CD4-positive, alpha-beta T cell treated with Interleukin-4 for 4 hours (primary cell): ENCODE results near the gene PGAP3.
A peak's percentile ranks its signal among the peaks of the same experiment; 100 is the strongest.
"Not testable (repeated sequence)": the region's sequence is repeated elsewhere in the genome, so short reads cannot be mapped to it uniquely, and the experiment has no call there.

Experiments used
- DNase-seq: peaks from one replicate; pipeline ENCODE4 v3.0.0-alpha.2; 2020

PGAP3 gene, protein sequence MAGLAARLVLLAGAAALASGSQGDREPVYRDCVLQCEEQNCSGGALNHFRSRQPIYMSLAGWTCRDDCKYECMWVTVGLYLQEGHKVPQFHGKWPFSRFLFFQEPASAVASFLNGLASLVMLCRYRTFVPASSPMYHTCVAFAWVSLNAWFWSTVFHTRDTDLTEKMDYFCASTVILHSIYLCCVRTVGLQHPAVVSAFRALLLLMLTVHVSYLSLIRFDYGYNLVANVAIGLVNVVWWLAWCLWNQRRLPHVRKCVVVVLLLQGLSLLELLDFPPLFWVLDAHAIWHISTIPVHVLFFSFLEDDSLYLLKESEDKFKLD

GRCh38 chr17:39687546-39688474 is at the start of gene PGAP3:
Gene PGAP3, minus strand, starts transcription at chr17:39688057. Its CDS starts 43 bp downstream, at chr17:39688014.
- peak; percentile 83 for DNase-seq

- DNase-seq, result no peak
These were observed 49.4 kb upstream of the PGAP3 start for GRCh38 chr17:39737206-39737759.

- DNase-seq, result no peak
These were observed 48.7 kb upstream of the PGAP3 start for GRCh38 chr17:39736319-39737165.

DNA sequence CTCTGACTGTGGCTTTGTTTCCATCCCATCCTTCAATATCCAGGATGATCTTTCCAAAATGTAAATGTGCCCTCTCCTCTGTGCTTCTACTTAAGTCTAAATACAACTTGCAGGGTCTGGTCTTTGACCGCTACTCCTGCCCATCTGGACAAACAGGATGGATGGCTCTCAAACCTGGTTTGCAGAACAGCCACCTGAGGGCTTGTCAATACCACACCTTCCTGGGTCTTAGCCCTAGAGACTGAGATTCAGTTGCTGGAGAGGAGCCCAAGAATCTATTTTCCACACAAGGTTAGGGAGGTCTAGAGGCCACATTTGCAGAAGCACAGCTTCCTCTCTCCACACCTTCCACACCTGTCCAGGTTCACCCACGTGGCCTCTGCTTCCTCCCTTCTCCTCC is 48.0 kb upstream of the PGAP3 start:
- DNase-seq, result no peak

DNA sequence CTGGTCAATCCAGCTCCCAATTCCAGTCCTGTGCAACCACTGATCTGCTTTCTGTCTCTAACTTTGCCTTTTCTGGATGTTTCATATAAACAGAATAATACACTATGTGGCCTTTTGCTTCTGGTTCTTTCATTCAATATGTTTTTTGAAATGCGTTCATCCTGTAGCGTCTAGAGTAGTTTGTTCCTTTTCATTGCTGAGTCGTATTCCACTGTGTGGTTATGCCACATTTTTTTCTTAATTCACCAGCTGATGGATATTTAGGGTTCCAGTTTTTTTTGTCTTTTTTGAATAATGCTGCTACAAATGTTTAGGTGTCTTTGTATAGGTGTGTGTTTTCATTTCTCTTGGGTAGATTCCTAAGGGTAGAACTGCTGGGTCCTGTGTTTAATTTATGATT is 44.7 kb upstream of the PGAP3 start:
- DNase-seq, result no peak

DNA sequence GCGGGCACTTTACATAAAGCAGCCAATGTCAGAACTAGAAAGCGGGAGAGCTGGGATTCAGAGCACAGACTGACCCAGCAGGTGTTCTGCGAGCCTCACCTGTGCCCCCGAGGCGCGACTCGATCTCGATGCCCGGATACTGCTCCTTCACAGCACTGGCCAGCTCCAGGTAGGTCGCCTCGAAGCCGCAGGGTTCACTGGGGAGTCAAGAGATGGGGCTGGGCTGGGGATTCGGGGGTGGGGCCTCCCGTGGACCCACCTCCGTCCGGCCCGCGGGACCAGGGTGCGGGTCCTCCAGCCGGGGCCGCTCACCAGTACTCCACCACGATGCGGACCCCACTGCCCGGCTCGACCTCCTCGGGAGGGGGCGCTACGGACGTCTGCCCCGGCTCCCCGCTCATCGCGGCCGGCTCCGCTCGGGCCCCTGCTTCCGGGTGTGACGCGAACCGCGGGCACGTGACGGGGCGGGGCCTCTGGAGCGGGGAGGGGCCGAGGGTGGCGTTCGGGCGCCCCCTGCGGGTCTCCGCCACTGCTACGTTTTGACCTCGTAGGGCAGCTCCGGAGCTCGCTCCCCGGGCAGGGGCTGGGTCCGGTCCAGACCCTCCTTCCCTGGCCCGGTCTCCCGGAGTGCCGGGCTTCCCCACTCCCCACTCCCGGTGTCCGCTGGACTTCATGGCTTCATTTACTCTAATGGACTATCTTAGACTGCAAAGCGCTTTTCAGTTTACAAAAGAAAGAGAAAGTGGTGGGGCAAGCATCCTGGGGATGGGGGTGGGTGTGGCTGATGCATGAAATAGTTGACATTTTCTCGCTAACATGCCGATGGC is 42.5 kb upstream of the PGAP3 start, which contains the start of gene MIEN1:
TSS of gene MIEN1 (minus strand) at position 438 of the 827 bp plus-strand sequence. CDS start at position 401, 37 bp downstream.
- peak; percentile 86 for DNase-seq

- DNase-seq, result no peak
These were observed 41.5 kb upstream of the PGAP3 start for GRCh38 chr17:39729280-39729851.

DNA sequence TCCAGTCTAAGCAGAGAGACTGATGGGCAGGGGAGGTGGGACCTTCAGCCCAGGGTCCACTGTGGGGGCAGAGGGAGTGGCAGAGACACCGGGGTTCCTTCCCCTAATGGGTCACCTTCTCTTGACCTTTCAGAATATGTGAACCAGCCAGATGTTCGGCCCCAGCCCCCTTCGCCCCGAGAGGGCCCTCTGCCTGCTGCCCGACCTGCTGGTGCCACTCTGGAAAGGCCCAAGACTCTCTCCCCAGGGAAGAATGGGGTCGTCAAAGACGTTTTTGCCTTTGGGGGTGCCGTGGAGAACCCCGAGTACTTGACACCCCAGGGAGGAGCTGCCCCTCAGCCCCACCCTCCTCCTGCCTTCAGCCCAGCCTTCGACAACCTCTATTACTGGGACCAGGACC is 39.7 kb upstream of the PGAP3 start:
- no peak for DNase-seq

- DNase-seq, result no peak
These were observed 38.8 kb upstream of the PGAP3 start for GRCh38 chr17:39726617-39727016.

- DNase-seq, result not testable (repeated sequence)
These were observed 38.1 kb upstream of the PGAP3 start for GRCh38 chr17:39725923-39726322.

- DNase-seq, result no peak
These were observed 36.9 kb upstream of the PGAP3 start for GRCh38 chr17:39724731-39725130.

DNA sequence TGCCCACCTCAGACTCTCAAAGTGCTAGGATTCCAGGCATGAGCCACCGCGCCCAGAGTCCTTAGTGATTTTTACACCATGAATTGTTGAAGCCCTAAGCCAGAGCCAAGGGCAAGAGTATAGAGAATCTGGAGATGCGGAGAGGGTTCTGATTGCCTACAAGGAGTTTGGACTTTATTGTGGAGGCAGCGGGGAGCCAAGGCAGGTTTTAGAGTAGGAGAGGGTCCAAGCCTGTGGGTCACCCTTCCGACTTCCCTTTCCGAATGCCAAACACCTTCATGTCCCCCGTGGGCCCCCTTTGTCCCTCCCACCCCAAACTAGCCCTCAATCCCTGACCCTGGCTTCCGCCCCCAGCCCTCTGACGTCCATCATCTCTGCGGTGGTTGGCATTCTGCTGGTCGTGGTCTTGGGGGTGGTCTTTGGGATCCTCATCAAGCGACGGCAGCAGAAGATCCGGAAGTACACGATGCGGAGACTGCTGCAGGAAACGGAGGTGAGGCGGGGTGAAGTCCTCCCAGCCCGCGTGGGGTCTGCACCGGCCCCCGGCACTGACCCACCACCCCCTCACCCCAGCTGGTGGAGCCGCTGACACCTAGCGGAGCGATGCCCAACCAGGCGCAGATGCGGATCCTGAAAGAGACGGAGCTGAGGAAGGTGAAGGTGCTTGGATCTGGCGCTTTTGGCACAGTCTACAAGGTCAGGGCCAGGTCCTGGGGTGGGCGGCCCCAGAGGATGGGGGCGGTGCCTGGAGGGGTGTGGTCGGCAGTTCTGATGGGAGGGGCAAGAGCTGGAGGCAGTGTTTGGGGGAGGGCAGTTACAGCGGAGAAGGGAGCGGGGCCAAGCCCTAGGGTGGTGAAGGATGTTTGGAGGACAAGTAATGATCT is 35.4 kb upstream of the PGAP3 start:
- no peak for DNase-seq

DNA sequence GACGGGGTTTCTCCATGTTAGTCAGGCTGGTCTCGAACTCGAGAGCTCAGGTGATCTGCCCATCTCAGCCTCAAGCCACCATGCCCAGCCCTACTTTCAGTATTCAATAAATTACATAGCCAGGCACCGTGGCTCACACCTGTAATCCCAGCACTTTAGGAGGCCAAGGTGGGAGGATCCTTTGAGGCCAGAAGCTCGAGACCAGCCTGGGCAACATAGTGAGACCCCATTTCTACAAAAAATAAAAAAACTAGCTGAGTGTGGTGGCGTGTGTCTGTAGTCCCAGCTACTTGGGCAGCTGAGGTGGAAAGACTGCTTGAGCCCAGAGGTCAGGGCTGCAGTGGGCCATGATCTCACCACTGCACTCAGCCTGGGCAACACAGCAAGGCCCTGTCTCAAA is 34.2 kb upstream of the PGAP3 start:
- DNase-seq, result no peak

- no peak for DNase-seq
These were observed 31.9 kb upstream of the PGAP3 start for GRCh38 chr17:39719563-39720355.

GRCh38 chr17:39717660-39718059 is 29.8 kb upstream of the PGAP3 start:
- DNase-seq, result no peak

GRCh38 chr17:39716879-39717536 is 29.2 kb upstream of the PGAP3 start:
- no peak for DNase-seq

GRCh38 chr17:39716073-39716818 is 28.4 kb upstream of the PGAP3 start:
- no peak for DNase-seq
